KMS-11 (cell line): Measurements from ENCODE around the gene ATL3.

Experiments
- H2AFZ ChIP-seq: fragments of 200-600 bp; sonication (generic); 2 replicates; pipeline ENCODE4 v1.6.1; 2016; ENCODE audit warnings: antibody characterized with exemption, mixed run types, low read depth
- H3K27ac ChIP-seq: fragments of 200-600 bp; sonication (generic); 2 replicates; pipeline ENCODE4 v1.6.1; 2016; ENCODE audit warnings: mild to moderate bottlenecking, mixed run types
- H3K27me3 ChIP-seq: fragments of 200-600 bp; sonication (generic); 2 replicates; pipeline ENCODE4 v1.6.1; 2017; ENCODE audit warnings: mild to moderate bottlenecking, low read depth, mixed run types, moderate library complexity; ENCODE audit not compliant: insufficient read depth
- H3K36me3 ChIP-seq: fragments of 200-600 bp; sonication (generic); 2 replicates; pipeline ENCODE4 v1.6.1; 2017; ENCODE audit warnings: mild to moderate bottlenecking, mixed run types; ENCODE audit not compliant: insufficient read depth
- H3K4me1 ChIP-seq: fragments of 200-600 bp; sonication (generic); 2 replicates; pipeline ENCODE4 v1.6.1; 2016; ENCODE audit warnings: mild to moderate bottlenecking, low read depth, mixed run types; ENCODE audit not compliant: poor library complexity, severe bottlenecking
- H3K4me2 ChIP-seq: fragments of 200-600 bp; sonication (generic); 2 replicates; pipeline ENCODE4 v1.7.0; 2016; ENCODE audit warnings: mild to moderate bottlenecking, mixed run types
- H3K4me3 ChIP-seq: fragments of 200-600 bp; sonication (generic); IDR thresholded peaks from 2 replicates; pipeline ENCODE4 v1.6.1; 2017; ENCODE audit warnings: low read depth, low read length, mixed read lengths; ENCODE audit not compliant: insufficient read depth
- H3K79me2 ChIP-seq: fragments of 200-600 bp; sonication (generic); 2 replicates; pipeline ENCODE4 v1.6.1; 2016; ENCODE audit warnings: low read depth, mixed run types; ENCODE audit not compliant: insufficient read depth
- H3K9ac ChIP-seq: fragments of 200-600 bp; sonication (generic); 2 replicates; pipeline ENCODE4 v1.6.1; 2016; ENCODE audit warnings: mild to moderate bottlenecking, mixed run types
- H4K20me1 ChIP-seq: fragments of 200-600 bp; sonication (generic); 2 replicates; pipeline ENCODE4 v1.6.1; 2016; ENCODE audit warnings: mild to moderate bottlenecking, mixed run types; ENCODE audit not compliant: insufficient read depth
- CTCF ChIP-seq: fragments of 200-600 bp; sonication (generic); conservative IDR thresholded peaks from 2 replicates; pipeline ENCODE4 v1.6.1; 2017; ENCODE audit warnings: low read depth, mild to moderate bottlenecking, antibody characterized with exemption, low read length, moderate library complexity, mixed read lengths

Gene ATL3

DNA sequence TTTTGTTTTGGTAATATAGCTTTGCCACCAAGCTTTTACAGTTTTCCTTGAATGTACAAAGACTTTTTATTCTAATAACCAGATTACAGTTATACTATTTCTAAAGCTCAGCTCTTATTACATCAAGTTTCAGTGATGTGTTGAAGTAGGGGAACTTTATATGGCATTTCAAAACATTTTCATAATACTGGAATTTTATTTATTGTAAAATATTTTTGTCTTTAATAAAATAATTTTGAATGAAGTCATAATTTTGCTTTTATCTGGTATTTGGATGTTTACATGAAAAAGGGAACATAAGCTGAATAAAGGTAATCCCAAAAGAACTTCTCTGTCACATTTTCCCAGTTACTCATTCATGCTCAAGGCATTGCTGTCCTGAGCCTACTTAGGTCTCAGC, 44.9 kb upstream of the ATL3 start:
- Histone ChIP-seq H3K4me2 (no peak overlapping the region), H4K20me1 (no peaks in the 10 kb centered on the region), H3K27ac (no peak overlapping the region), H3K4me3 (no peak overlapping the region), H3K27me3 (no peaks in the 10 kb centered on the region), H3K36me3 (no peaks in the 10 kb centered on the region), H3K4me1 (no peaks in the 10 kb centered on the region), H3K9ac (no peak overlapping the region), H2AFZ (no peak overlapping the region), H3K79me2 (peaks cover 17% of the 10 kb centered on the region; the same call in 1 of the 2 replicates)
- TF ChIP-seq CTCF, result no peak

DNA sequence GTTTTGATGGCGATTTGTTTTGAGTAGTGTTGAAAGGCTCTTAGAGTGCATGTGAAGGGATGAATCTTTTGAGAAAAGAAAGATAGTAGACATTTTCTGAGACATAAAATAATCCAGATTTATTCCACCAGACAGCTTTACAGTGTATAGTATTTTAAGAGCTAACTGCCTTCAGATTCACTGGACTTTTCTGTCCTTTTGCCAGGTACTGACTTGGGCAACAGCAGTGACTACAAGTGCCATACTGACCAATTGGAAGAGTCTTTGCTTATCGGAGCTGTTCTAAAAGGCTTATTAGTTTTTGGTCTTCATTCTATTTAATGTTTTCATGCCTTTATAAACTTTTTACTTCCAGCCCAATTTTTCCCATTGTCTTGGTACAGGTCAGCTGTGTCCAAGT, 42.6 kb upstream of the ATL3 start:
- TF ChIP-seq CTCF, result no peak

DNA sequence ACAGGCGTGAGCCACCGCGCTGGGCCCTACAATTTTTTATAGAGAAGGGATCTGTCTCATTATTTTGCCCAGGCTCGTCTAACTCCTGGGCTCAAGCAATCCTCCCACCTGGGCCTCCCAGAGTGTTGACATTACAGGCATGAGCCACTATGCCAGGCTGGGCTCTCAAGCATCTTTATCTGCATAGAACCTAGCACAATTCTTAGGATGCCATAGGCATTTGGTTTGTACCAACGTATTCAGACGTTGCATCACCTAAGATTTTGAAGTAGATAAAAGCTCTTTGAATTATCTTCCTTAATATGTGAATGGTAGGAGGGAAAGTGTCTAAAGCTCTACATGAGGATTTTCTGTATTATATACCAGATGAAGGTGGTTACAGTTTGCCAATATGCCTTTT, 40.7 kb upstream of the ATL3 start:
- H3K27ac ChIP-seq, result no peak overlapping the region
- no peaks in the 10 kb centered on the region for H3K27me3 ChIP-seq
- no peaks in the 10 kb centered on the region for H3K36me3 ChIP-seq
- no peak for TF ChIP-seq CTCF
- H3K4me2 ChIP-seq, result no peak overlapping the region
- no peak overlapping the region for H3K4me3 ChIP-seq
- H3K79me2 ChIP-seq, result peaks cover 17% of the 10 kb centered on the region; the same call in 1 of the 2 replicates
- H2AFZ ChIP-seq, result no peak overlapping the region
- H3K9ac ChIP-seq, result no peak overlapping the region
- no peaks in the 10 kb centered on the region for H4K20me1 ChIP-seq
- no peaks in the 10 kb centered on the region for H3K4me1 ChIP-seq

More for the DNA sequence above, 42.6 kb upstream of the ATL3 start:
- Histone ChIP-seq H3K79me2 (peaks cover 17% of the 10 kb centered on the region; the same call in 1 of the 2 replicates), H3K4me2 (no peak overlapping the region), H3K36me3 (no peaks in the 10 kb centered on the region), H4K20me1 (no peaks in the 10 kb centered on the region), H3K4me3 (no peak overlapping the region), H3K9ac (no peak overlapping the region), H3K4me1 (no peaks in the 10 kb centered on the region), H3K27me3 (no peaks in the 10 kb centered on the region), H3K27ac (no peak overlapping the region), H2AFZ (no peak overlapping the region)

DNA sequence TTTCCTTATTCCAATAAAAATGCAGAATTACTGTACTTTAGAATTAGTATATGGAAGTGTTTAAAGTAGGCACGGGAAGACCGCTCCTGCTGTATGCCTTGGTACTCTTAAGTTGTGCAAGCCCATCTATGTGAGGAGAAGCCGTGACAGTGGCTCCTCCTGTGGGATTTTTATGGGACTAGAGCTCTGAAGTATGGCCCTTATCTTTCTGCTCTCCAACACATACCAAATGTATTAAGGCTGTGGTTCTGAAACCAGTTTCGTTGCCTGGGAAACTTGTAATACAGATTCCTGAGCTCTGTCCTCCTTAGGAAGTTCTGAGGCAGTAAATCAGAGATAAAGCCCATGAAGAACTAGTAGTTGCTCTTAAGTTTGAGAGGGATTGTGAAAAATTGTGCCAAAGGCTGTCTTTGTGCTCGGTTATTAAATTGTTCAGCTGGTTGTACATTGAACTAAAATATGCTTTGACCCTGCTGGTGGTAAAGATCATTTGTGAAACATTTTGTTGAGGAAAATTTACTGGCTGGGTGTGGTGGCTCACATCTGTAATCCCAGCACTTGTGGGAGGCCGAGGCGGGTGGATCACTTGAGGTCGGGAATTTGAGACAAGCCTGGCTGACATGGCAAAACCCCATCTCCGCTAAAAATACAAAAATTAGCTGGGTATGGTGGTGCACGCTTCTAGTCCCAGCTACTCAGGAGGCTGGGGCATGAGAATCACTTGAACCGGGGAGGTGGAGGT, 39.5 kb upstream of the ATL3 start:
- Histone ChIP-seq H3K4me2 (no peak overlapping the region), H3K27me3 (no peaks in the 10 kb centered on the region), H3K9ac (no peak overlapping the region), H3K27ac (no peak overlapping the region), H2AFZ (no peak overlapping the region), H3K4me1 (no peaks in the 10 kb centered on the region), H3K36me3 (no peaks in the 10 kb centered on the region), H4K20me1 (no peaks in the 10 kb centered on the region), H3K79me2 (peaks cover 17% of the 10 kb centered on the region; the same call in 1 of the 2 replicates), H3K4me3 (no peak overlapping the region)
- no peak for TF ChIP-seq CTCF
